OCI-LY1 (cell line): ENCODE measurements around the gene DAZAP1.

Experiments used
- CTCF ChIP-seq: fragments of 200-600 bp; sonication (generic), shearing (Covaris generic); IDR thresholded peaks from 2 replicates; pipeline ENCODE4 v1.5.1; 2017; ENCODE audit warnings: mild to moderate bottlenecking, antibody characterized with exemption, low read length, moderate library complexity, mixed read lengths
- EZH2 ChIP-seq: fragments of 200-600 bp; sonication (generic), shearing (Covaris generic); IDR thresholded peaks from 2 replicates; pipeline ENCODE4 v1.8.0; 2017; ENCODE audit warnings: borderline replicate concordance, mixed run types, mild to moderate bottlenecking, antibody characterized with exemption, low read length, moderate library complexity, mixed read lengths

GRCh38 chr19:1471010-1471514, 63.7 kb downstream of the DAZAP1 start:
- TF ChIP-seq CTCF (no peak), EZH2 (no peak)
